Psoas muscle (tissue), 8 donors: ENCODE results near the gene SH3GL3. TPM values are rescaled to one million over a fixed set of nuclear protein-coding genes. Genes with fewer than 3 reads are reported as not detected.

Source experiments
- ATAC-seq, 4 donors: fragments of 200-7000 bp; cut with Tn5 transposase; one replicate each; pipeline ENCODE4 v1.9.1; 2020; ENCODE audit warnings: moderate library complexity in 3 of 4, mild to moderate bottlenecking in 2 of 4
- DNase-seq, 2 donors: peaks; one replicate each; pipeline ENCODE4 v3.0.0-alpha.2; 2020
- H3K27ac ChIP-seq: fragments of 200-600 bp; one replicate; pipeline ENCODE4 v1.8.0; 2022
- H3K27me3 ChIP-seq, 3 donors: fragments of 200-600 bp in 1 of 3; one replicate each; pipeline versions ENCODE4 v1.6.1 to v1.8.0; 2013 to 2022; ENCODE audit warnings: low read length in 2 of 3, mild to moderate bottlenecking in 2 of 3, moderate library complexity in 1 of 3; ENCODE audit not compliant: insufficient read depth in 3 of 3
- H3K36me3 ChIP-seq, 2 donors: fragments of 200-600 bp in 1 of 2; one replicate each; pipeline versions ENCODE4 v1.6.1 to v1.8.0; 2013 to 2022; ENCODE audit warnings: low read depth in 1 of 2, mild to moderate bottlenecking in 1 of 2, moderate library complexity in 1 of 2; ENCODE audit not compliant: insufficient read depth in 1 of 2
- H3K4me1 ChIP-seq: fragments of 200-600 bp; one replicate; pipeline ENCODE4 v1.8.0; 2022
- H3K4me3 ChIP-seq: fragments of 200-600 bp; one replicate; pipeline ENCODE4 v1.8.0; 2022; ENCODE audit warnings: mild to moderate bottlenecking
- H3K9me3 ChIP-seq: fragments of 200-600 bp; one replicate; pipeline ENCODE4 v1.8.0; 2022
- CTCF ChIP-seq: fragments of 200-600 bp; IDR thresholded peaks from one replicate; pipeline ENCODE4 v1.8.0; 2022; ENCODE audit warnings: antibody characterized with exemption
- WGBS, 3 donors: extraction: QIAGEN DNeasy Blood & Tissue Kit; methylation state at CpG; one replicate each; pipeline versions ENCODE4 v1.1.6 to v1.1.7; 2013; 5-methylcytosine and 5-hydroxymethylcytosine counted together
- intact Hi-C, 2 donors: fragments of 100-400 bp; cut with DNase I; formaldehyde crosslinking; loops; one replicate each; pipeline versions ENCODE4 v1.11.0 to v1.14.2; 2022
- polyA plus RNA-seq, 3 donors: library from polyadenylated mRNA; stranded (reverse); fragments of 200-250 nt; gene quantifications; one replicate each; pipeline ENCODE4 v1.2.3, GENCODE V29; 2013
- total RNA-seq, 4 donors: library from RNA; stranded (reverse); fragmentation: NEBNext Ultra II Directional in 2 of 4; extraction: Animal tissue kit (Norgen Biotek cat#: 25700) in 2 of 4; gene quantifications; one replicate each; pipeline versions ENCODE4 v1.2.1 to v1.2.4, GENCODE V29; 2021 to 2023
- donor health status: healthy with polysubstance abuse.
- donor health status: DM: no; HTN: no; CAD: no; lungs with moderate emphysema.
- donor health status: Bipolar disorder and iron deficiency.
- donor health status: healthy.
- donor health status: DM: yes; HTN: yes; CAD: no.
- donor health status: DM: no; HTN: no; CAD: no.
- donor health status: DM: no; HTN: no; CAD: no.
- donor health status: DM: yes; HTN: yes; CAD: no.

Gene SH3GL3
- total and polyA plus RNA-seq, 7 donors, result 0.05 TPM; not detected in 6

DNA sequence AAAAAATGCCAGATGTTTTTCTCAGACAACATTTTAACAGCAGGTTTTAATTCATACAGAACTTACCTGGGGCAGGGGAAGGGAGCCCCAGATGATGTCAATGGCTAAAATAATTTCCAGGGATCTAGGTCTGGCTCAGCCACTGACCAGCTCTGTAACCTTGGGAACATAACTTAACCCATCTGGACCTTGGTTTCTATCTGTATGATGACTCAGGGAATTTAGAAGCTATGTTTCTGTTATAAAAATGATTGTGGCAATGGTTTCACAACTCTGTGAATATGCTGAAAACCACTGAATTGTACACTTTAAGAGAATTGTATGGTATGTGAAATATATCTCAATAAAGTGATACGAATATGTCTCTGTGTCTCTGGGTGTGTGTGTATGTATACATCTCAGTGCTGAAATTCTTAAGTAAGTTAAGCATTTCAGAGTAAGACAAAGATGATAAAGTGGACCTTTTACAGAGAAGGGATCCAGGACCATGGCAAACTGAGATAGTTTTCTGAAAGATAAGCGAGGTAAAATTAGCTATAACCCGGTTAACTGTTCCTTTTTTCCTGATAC, 2.9 kb downstream of the SH3GL3 start:
- no peaks in the 10 kb centered on the region for H3K36me3 ChIP-seq
- no peaks in the 10 kb centered on the region for H3K9me3 ChIP-seq
- DNase-seq (no peak), ATAC-seq (no peak)
- TF ChIP-seq CTCF, result no peak
- H3K4me1 ChIP-seq, result no peaks in the 10 kb centered on the region
- WGBS, 3 donors, result 83 to 90% (median 90%) methylated on average over 3 of the region's 3 CpGs
- peaks cover 0 to 28% (median 2%) of the 10 kb centered on the region in 3 donors for H3K27me3 ChIP-seq
- H3K27ac ChIP-seq, result no peak overlapping the region
- H3K4me3 ChIP-seq, result no peak overlapping the region
- intact Hi-C loops, result no loop called here

GRCh38 chr15:83457149-83457548, 10.0 kb downstream of the SH3GL3 start:
- WGBS, 3 donors, result 33 to 56% (median 53%) methylated on average over 1 of the region's 1 CpG
- ATAC-seq, result no peak
- intact Hi-C loops, result no loop called here

DNA sequence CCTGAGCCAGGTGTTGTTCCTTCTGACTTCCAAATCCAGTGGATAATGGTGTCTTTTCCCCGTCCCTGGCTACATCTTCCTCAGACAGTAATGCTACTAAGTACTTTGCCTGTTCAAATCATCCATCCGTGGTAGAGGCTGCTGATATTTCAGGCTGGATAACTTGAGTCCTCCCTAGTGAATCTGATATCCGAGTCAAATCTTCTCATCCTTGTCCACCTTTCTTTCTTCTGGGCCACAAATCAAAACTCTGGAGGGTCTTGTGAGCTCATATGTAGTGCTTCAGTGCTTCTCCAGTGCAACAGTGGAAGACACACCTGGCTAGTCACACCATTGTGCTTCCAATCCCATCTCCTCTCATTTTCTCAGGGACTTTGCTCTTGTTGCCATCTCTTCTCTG, 11.2 kb downstream of the SH3GL3 start:
- intact Hi-C loops, result no loop called here
- Histone ChIP-seq H3K27ac (no peak overlapping the region), H3K4me1 (no peaks in the 10 kb centered on the region), H3K36me3 (no peaks in the 10 kb centered on the region), H3K27me3 (peaks cover 0 to 5% (median 1%) of the 10 kb centered on the region in 3 donors), H3K4me3 (no peak overlapping the region), H3K9me3 (no peaks in the 10 kb centered on the region)
- 38 to 45% (median 40%) methylated on average over 3 of the region's 3 CpGs for WGBS, 3 donors
- TF ChIP-seq CTCF, result no peak
- no peak for DNase-seq
- no peak for ATAC-seq

More at GRCh38 chr15:83457149-83457548, 10.0 kb downstream of the SH3GL3 start:
- TF ChIP-seq CTCF, result no peak
- no peaks in the 10 kb centered on the region for H3K36me3 ChIP-seq
- no peaks in the 10 kb centered on the region for H3K9me3 ChIP-seq
- H3K4me1 ChIP-seq, result no peaks in the 10 kb centered on the region
- no peak overlapping the region for H3K4me3 ChIP-seq
- peaks cover 0 to 5% (median 1%) of the 10 kb centered on the region in 3 donors for H3K27me3 ChIP-seq
- no peak overlapping the region for H3K27ac ChIP-seq
- no peak for DNase-seq

DNA sequence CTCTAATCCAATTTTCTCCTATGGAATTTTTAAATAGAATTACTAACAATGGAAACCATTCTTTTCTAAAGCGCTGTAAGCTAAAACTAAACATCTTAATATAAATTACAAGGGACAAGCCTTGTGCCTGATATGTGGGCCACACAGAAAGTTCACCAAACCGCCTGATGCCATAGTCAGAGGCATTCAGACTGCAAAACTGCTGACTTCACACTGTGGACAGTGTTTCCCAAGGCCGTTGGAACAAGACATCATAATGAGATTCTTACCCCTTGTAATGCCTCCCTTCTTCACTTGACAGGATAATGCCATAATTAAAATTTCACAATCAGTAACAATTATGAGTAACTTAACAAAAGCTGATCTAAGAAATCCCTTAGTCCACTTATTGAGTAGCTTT, 14.9 kb downstream of the SH3GL3 start:
- Histone ChIP-seq H3K27me3 (peaks cover 0 to 3% (median 1%) of the 10 kb centered on the region in 3 donors), H3K4me1 (no peaks in the 10 kb centered on the region), H3K27ac (no peak overlapping the region), H3K9me3 (no peaks in the 10 kb centered on the region), H3K4me3 (no peak overlapping the region), H3K36me3 (no peaks in the 10 kb centered on the region)
- no peak for TF ChIP-seq CTCF
- ATAC-seq (no peak), DNase-seq (no peak)
- intact Hi-C loops, result no loop called here
- WGBS, 3 donors, result 76 to 90% (median 89%) methylated on average over 3 of the region's 3 CpGs

DNA sequence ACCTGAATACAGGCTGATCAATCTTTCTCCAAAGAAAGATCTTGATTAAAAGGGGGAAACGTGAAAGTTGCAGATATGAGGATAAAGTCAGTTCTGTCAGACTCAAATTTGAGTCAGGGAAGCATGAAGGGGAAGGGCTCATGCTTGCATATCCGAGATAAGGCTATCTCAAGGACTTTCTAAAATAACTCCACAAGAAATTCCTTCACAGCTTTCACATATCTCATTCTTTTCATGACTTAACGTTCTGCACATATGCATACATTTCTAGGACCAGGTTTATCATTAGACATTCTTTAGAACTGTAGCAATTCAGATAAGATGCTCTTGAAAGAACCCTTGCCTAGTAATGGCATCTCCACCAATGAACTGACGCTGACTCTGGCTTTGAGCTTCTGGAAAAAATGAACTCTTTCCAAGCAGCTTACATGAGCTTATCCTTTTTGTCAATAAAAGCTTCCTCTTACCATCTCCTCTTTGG, 15.9 kb downstream of the SH3GL3 start:
- WGBS, 3 donors, result 58 to 61% (median 58%) methylated on average over 4 of the region's 4 CpGs
- ATAC-seq, result no peak
- intact Hi-C loops, result no loop called here
- Histone ChIP-seq H3K9me3 (no peaks in the 10 kb centered on the region), H3K4me1 (no peaks in the 10 kb centered on the region), H3K4me3 (no peak overlapping the region), H3K27me3 (no peaks in the 10 kb centered on the region), H3K36me3 (no peaks in the 10 kb centered on the region), H3K27ac (no peak overlapping the region)
- no peak for TF ChIP-seq CTCF
- no peak for DNase-seq
